NB4 (cell line): Measurements from ENCODE around the gene RASSF3.
A peak's percentile ranks its signal among the peaks of the same experiment; 100 is the strongest.
"Not testable (repeated sequence)": the region's sequence is repeated elsewhere in the genome, so short reads cannot be mapped to it uniquely, and the experiment has no call there.

Experiments used
- DNase-seq: peaks from one replicate; pipeline ENCODE4 v3.0.0; 2010; ENCODE audit warnings: low read depth
- H3K4me3 ChIP-seq: one replicate; pipeline ENCODE4 v1.5.1; 2011; ENCODE audit warnings: mild to moderate bottlenecking, low read depth, low read length, moderate library complexity
- MYC ChIP-seq: IDR thresholded peaks from 2 replicates; pipeline ENCODE4 v1.6.1; 2011; ENCODE audit warnings: low read depth, low read length
- POLR2A ChIP-seq: IDR thresholded peaks from 2 replicates; pipeline ENCODE4 v1.6.1; 2011; ENCODE audit warnings: mild to moderate bottlenecking; ENCODE audit not compliant: insufficient read length; ENCODE audit errors: extremely low read depth
- TF ChIP-seq, protein P1 (sequence below): IDR thresholded peaks from 2 replicates; pipeline ENCODE4 v1.6.1; 2011; ENCODE audit warnings: low read depth, low read length
- TF ChIP-seq, protein P2 (sequence below): IDR thresholded peaks from one replicate; pipeline ENCODE4 v1.5.1; 2012; ENCODE audit warnings: low read depth, low read length

Gene RASSF3

DNA sequence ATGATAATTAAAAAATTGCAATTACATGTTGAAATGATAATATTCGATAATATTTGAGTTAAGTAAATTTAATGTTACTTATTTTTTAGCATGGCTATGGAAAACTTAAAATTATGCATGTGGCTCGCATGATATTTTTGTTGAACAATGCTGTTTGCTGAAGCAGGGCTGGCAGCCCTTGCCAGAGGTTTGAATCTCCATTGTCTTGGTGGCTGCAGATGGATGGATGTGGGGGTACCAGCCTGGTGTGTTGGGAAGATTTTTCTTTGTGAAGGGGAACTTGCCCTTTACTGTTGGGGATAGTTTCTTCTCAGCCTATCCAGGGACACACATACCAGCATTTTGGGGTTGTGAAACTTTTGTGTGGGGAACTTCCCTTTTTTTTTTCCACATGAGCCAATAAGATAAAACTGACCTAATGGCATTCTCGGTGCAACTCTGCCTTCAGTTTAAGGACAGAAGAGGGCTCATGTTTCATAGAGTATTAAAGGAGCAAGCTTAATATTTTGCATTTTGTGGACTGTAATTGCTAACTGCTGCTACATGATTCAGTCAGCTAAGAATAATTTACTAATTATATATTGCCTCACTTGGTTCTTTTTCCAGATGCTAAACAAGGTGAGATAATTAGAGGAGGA is 8.8 kb downstream of the RASSF3 start:
- H3K4me3 ChIP-seq, result peak overlapping the region; percentile 30
- TF ChIP-seq, protein P1, sequence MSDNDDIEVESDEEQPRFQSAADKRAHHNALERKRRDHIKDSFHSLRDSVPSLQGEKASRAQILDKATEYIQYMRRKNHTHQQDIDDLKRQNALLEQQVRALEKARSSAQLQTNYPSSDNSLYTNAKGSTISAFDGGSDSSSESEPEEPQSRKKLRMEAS, result no peak
- TF ChIP-seq, protein P2, sequence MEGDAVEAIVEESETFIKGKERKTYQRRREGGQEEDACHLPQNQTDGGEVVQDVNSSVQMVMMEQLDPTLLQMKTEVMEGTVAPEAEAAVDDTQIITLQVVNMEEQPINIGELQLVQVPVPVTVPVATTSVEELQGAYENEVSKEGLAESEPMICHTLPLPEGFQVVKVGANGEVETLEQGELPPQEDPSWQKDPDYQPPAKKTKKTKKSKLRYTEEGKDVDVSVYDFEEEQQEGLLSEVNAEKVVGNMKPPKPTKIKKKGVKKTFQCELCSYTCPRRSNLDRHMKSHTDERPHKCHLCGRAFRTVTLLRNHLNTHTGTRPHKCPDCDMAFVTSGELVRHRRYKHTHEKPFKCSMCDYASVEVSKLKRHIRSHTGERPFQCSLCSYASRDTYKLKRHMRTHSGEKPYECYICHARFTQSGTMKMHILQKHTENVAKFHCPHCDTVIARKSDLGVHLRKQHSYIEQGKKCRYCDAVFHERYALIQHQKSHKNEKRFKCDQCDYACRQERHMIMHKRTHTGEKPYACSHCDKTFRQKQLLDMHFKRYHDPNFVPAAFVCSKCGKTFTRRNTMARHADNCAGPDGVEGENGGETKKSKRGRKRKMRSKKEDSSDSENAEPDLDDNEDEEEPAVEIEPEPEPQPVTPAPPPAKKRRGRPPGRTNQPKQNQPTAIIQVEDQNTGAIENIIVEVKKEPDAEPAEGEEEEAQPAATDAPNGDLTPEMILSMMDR, result no peak
- TF ChIP-seq MYC (peak; percentile 49; the same call in 1 of the 2 replicates), POLR2A (no peak)
- peak; percentile 97 for DNase-seq

DNA sequence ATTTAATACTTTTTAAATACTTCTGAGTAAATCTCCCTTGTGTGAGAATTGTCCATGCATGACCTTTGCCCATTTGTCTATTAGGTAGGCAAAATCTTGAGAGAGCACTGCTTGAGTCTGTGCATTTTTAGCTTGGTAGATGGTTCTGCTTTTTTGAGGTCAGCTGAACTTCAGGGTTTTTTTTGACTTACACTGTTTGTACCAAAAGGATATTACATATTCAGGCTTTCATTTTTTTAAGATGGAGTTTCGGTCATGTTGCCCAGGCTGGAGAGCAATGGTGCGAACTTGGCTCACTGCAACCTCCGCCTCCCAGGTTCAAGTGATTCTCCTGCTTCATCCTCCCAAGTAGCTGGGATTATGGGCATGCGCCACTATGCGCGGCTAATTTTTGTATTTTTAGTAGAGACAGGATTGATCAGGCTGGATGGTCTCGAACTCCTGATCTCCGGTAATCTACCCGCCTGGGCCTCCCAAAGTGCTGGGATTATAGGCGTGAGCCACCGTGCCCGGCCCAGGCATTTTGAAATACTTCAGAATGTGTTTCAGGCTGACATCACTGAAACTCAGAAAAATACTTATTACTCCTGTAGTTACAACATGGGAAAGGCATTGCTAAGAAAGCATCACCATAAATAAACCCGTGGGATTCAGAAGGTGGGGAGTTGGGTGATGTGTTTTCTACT is 11.1 kb downstream of the RASSF3 start:
- TF ChIP-seq MYC (no peak), POLR2A (no peak)
- TF ChIP-seq, protein P1, result no peak
- TF ChIP-seq, protein P2, result no peak

DNA sequence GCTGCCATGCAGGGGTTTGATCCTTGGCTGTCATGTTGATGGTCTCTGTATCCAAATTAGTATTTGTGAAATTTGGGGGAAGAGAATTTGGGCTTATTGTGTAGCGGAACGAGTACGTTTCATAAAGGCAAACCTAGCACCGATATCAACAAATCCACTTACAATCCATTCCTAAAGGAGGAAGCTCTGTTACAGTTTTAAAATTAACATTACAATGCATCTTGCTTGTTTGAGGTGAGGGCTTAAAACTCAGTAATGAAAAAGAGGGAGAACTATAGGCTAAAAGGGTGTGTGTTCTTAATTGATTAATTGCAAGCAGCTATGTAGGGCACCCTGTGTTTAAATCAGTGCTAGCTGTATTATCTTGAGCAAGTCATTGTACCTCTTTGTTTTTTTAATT is 13.7 kb downstream of the RASSF3 start:
- TF ChIP-seq, protein P1, result no peak
- TF ChIP-seq MYC, result no peak
- TF ChIP-seq, protein P2, result no peak
- no peak for TF ChIP-seq POLR2A
- DNase-seq, result no peak
- H3K4me3 ChIP-seq, result no peak overlapping the region

More for the DNA sequence above, 11.1 kb downstream of the RASSF3 start:
- DNase-seq, result peak; percentile 68
- no peak overlapping the region for H3K4me3 ChIP-seq

DNA sequence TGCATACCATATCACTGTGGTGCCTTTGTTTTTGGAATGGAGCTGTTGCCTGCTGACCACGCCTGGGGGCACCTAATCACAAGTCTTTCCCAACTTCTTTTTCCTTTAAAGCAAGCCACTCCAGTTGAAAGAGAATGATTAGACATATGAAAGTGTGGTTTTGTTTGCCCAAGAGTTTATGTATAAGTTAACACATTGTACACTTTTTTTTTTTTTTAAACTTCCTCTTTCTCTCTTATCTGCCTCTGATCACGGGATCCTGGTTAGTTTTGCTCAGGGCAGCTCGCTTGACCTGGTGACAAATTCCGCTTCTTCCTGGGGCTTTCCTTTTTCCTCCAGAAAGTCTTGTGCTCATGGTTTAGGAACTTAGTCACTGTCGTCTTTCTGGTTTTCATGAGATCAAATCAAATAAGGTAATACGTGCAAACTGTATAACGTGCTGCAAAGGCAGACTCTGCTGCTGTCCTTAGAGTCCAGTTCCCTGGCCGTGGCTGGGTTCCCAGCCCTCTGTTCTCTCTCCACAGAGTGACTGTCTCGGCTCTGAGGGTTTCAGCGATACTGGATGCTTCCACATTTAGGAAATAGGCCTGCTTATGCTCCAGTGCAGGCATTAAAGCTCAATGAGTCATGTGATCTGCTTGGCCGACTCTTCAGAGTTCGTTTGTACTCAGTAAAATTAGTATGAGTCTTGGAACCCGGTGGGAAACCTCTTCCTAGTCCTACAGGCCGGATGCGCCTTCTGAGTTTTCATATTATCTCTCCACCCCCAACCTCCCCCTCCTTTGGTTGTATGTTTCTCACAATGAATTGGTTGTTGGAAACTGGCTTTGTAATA is 15.2 kb downstream of the RASSF3 start:
- TF ChIP-seq, protein P2, result peak; percentile 5
- TF ChIP-seq, protein P1, result 0 out of 2 replicates have a peak, but pooled peaks have one; percentile 33
- TF ChIP-seq POLR2A, result no peak
- DNase-seq, result peak; percentile 94
- H3K4me3 ChIP-seq, result peak overlapping the region; percentile 55

DNA sequence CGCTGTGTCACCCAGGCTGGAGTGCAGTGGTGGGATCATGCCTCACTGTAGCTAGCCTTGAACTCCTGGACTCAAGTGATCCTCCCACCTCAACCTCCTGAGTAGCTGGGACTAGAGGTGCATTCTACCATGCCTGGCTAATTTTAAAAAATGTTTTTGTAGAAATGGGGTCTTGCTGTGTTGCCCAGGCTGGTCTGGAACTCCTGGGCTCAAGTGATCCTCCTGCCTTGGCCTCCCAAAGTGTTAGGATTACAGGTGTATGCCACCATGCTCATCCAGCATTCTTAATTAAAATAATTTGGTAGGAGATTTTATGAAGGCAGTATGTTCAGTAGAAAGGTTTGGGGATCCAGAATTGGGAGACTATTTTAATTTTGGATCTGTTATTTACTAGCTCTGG is 16.3 kb downstream of the RASSF3 start:
- not testable (repeated sequence) for H3K4me3 ChIP-seq, DNase-seq

DNA sequence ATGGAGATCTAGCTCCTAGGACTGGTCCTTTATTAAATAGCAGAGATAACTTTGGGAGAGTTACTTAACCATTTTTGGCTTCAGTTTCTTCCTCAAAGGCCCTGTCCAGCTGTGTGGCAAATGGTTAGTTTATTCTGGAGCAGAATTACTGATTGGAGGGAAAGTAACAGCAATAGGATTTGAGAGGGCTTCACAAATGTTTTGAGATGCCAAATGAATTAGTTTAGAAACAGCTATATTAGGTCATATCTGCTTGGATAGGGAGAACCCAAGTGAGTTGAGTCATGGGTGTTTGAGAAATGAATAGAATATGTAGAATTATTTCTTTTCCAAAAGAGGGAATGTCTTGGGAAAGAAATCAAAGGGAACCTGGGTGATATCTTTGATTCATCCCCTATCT is 17.5 kb downstream of the RASSF3 start:
- no peak overlapping the region for H3K4me3 ChIP-seq
- no peak for DNase-seq
- TF ChIP-seq POLR2A (no peak), MYC (no peak)
- TF ChIP-seq, protein P1, result no peak
- TF ChIP-seq, protein P2, result no peak
